ENCODE data around the gene OTOP3.
"Not testable (repeated sequence)": the region's sequence is repeated elsewhere in the genome, so short reads cannot be mapped to it uniquely, and the experiment has no call there.

OTOP3 gene, protein sequence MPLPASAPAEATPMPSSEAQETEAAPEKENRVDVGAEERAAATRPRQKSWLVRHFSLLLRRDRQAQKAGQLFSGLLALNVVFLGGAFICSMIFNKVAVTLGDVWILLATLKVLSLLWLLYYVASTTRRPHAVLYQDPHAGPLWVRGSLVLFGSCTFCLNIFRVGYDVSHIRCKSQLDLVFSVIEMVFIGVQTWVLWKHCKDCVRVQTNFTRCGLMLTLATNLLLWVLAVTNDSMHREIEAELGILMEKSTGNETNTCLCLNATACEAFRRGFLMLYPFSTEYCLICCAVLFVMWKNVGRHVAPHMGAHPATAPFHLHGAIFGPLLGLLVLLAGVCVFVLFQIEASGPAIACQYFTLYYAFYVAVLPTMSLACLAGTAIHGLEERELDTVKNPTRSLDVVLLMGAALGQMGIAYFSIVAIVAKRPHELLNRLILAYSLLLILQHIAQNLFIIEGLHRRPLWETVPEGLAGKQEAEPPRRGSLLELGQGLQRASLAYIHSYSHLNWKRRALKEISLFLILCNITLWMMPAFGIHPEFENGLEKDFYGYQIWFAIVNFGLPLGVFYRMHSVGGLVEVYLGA

DNA sequence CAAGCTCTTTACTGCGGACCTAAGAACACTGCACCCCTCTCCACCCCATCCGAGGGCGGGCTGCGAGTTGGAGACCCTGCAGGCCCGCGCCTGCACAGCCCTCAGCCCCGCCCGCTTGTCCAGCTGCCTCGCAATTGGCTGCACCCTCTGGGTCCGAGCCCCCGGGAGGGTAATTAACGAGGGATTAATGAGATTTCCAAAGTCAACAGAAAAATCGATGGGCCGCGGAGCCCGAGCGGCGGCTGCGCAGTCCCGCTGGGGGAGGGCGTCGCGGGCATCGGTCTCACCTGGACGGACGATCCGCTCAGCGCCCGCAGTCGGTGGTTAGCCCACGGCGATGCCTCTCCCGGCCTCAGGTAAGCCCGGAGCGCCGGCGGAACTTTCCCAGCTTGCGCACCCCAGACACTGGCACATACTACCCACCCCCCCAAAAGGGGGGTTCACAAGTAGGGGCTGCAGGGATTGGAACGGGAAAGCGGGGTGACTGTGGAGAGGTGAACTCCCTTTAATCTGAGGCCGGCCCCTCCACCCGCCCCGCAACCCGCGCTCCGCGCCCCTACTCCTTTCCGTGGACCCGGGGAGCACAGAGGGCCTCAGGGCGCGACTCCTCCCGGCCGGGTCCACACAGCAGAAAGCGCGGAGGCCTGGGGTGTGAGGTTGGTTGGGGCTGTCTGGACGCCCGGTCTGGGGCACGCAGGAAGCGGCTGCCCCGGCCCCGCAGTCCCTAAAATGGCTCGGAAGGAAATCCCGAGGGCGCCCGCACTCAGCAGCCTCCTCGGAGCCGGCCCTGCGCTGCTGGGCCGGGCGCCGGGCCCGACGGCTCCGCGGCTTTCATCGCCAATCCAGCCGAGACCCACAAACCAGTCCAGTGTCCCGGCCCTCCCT, at the start of gene OTOP3:
OTOP3 (plus strand) TSS at position 314 of the 885 bp plus-strand sequence; CDS start at position 338, 24 bp downstream.
- no peak for FAIRE-seq

DNA sequence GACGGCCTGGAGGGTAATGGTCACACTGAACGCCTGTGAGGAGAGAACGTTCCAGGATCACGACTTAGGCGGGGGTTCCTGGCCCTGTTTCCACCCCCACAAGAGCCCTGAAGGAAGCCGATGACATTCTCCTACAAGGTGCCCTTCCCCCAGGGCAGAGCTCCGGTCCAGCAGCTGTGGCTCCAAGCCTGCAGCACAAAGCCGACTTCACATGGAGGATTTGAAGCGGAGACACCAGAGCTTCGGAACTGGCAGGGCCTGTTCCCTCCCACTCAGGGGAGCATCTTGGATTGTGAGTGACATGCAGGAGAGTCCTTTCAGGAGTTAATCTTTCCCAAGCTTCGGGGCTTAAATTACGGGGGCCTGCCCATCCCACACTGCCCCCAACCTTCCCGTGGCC, 47.2 kb upstream of the OTOP3 start:
- DNase-seq (ENCODE audit: insufficient read length, low spot score) (no peak), FAIRE-seq (no peak)

More for the DNA sequence above, at the start of gene OTOP3:
- no peak for DNase-seq (ENCODE audit: insufficient read length, low spot score)

DNA sequence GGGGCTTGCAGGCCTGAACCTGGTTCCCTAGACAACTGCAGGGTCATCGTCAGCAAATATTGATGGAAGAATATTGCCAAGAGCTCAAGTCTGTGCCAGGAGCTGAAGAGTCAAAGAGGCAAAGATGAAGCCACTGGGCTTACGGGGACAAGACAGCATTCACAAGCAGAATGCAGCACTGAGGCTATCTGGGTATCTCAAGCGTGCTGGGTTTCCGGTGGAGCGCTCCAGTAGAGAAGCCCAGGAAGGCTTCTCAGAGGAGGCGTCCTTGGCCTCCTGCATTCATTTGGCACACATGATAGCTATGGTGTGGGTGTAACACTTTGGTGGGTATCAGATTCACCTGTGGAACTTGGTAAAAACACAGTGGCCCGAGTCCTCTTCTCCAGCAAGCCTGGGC, 45.1 kb upstream of the OTOP3 start:
- FAIRE-seq (no peak), DNase-seq (ENCODE audit: insufficient read length, low spot score) (no peak)

DNA sequence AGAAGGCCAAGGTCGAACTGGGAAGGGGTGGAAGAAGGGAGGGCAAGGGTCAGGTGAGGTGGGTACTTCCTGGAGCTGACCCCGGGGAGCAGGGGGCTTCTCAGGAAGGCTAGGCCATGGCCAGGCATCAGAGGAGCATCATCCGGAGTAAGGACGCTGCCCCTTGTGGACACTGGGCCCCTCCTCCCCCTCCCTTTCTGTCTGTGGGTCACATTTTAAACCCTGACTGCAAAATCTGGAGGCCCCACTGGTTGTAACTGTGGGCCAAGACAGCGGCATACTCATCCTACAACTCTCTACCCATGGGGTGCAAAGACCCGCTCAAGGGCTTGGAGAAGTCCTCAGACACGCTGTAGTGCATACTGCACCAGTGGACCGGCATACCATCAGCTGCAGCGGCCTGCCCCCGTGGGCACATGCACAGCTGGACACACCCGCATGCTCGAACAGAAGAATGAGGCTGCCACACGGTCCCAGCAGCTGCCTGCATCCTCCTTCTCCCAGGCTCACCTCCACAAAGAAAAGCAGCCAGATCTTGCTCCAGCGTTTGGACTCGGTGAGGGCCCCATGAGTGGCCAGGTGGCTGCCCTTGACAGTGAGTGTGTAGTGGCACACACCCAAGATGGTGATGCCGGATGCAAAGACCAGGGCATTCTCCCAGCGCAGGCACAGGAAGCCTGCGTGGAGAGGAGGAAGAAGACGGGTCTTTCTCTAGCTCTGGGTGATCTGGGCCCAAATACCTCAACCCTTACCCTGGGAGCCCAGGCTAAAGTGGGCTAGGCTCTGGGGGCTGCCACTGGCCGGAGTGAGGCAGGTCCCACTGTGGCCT, 43.5 kb upstream of the OTOP3 start:
- FAIRE-seq (peak; percentile 72), DNase-seq (ENCODE audit: insufficient read length, low spot score) (no peak)

DNA sequence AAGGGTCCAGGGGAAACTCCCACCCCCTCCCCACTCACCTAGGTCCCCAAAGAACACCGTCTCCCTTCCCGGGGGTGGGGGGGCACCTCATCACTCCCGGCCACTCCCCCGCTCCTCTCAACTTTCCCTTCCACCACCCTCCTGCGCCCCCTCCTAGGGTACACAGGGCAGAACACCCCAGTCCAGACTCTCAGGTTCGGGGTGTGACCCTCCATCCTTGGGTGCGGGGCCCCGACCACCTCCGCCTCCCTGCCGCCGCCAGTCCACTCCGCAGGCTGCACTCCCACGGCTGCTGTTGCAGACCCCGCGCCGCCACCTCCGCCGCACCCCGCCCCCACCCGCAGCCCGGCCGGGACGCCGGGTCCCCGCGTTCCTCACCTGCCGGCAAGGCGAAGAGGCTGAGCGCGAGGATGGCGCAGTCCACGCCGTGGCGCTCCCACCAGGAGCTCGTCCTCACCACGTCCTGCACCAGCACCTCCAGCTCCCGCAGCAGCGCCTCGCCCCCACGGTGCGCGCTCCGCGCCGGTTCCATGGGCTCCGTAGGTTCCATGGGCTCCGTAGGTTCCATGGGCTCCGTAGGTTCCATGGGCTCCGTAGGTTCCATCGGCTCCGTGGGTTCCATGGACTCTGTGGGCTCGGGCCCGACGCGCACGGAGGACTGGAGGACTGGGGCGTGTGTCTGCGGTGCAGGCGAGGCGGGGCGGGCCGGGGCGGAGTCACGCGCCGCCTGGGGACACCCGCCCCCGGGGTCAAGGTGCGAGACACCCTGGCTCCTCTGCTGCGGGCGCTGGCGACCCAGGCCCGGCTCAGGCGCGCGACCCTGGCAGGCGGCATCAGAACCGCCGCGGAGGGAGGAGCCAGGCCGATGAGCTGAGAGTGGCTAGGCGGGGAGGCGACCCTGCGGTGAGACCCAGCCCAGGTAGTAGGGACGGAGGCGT, 42.5 kb upstream of the OTOP3 start, which contains the start of gene FADS6:
FADS6 (minus strand) TSS at position 660 of the 938 bp plus-strand sequence; CDS start at position 622, 38 bp downstream.
- DNase-seq (ENCODE audit: insufficient read length, low spot score) (no peak), FAIRE-seq (peak; percentile 26)

DNA sequence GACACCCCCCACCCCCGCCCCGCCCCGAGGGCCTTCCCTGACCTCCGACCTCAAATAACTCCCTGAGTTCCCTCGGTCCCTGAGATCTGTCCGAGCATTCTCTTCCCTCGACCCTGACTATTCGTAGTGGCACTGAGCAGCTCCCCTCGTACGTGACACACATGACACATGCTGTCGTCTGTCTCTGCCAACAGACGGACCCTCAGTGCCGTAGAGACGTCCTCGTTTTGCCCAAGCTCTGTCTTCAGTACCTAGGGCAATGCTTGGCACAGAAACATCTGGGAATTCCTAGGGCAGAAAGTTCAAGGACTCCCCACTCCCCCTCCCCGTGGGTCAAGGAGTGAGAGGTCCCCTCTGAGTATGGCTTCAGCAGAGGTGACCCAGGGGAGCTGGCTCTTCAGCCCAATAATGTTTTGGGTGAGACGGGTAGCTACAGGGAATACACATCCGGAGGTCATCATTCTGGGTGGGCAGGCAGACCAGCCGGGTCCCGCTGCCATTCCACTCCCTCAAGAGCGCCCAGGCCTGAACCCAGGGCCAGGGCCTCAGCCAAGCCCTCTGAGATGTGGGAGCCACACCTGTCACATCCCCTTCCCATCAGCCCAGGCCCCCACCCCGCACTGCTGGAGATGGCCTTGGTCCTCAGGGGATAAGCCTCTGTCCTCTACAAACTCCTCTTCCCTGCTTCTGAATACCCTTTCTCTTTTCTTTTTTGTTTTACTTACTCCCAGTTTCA, 41.6 kb upstream of the OTOP3 start:
- FAIRE-seq: peak; percentile 73
- DNase-seq (ENCODE audit: insufficient read length, low spot score): no peak

DNA sequence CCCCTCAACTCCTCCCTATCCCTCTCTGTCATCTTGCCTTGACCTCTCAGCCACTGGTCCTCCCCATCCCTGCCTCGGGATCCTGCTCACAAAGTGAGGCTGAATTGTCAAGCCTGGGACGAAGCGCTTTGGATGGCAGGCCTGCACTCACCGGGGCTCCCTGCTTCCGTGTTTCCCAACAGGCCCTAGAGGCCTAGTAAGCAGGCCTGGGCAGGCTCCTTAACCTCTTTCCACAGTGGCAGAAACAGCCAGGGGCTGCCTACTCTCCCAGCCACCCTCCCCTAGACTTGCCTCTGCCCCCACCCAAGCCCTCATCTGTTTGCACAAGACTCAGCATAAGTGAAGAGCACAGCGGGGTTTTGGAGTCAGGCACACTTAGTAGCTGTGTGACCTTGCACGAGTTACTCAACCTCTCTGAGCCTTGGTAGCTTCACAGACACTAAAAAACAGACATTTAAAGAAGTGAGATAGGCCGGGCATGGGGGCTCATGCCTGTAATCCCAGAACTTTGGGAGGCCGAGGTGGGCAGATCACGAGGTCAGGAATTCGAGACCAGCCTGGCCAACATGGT, 37.2 kb upstream of the OTOP3 start:
- no peak for FAIRE-seq
- no peak for DNase-seq (ENCODE audit: insufficient read length, low spot score)

DNA sequence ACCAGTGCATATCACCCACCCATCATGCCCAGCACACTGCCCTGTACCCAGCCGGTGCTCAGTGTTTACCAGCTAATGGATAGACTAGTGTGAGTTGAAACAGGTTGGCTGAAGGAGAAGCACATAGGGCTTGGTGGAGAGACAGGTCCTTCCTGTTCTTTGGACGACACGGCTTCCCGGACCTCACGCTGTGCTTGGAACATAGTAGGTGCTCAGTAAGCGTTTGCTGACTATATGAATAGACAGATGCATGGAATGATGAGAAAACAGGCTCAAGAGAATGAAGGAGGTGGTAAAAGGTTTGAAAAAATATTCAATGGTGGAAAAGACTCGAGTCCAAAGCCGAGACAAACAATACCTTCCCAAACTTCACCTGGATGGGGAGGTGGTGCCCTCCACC, 35.5 kb upstream of the OTOP3 start:
- DNase-seq (ENCODE audit: insufficient read length, low spot score): no peak
- no peak for FAIRE-seq

DNA sequence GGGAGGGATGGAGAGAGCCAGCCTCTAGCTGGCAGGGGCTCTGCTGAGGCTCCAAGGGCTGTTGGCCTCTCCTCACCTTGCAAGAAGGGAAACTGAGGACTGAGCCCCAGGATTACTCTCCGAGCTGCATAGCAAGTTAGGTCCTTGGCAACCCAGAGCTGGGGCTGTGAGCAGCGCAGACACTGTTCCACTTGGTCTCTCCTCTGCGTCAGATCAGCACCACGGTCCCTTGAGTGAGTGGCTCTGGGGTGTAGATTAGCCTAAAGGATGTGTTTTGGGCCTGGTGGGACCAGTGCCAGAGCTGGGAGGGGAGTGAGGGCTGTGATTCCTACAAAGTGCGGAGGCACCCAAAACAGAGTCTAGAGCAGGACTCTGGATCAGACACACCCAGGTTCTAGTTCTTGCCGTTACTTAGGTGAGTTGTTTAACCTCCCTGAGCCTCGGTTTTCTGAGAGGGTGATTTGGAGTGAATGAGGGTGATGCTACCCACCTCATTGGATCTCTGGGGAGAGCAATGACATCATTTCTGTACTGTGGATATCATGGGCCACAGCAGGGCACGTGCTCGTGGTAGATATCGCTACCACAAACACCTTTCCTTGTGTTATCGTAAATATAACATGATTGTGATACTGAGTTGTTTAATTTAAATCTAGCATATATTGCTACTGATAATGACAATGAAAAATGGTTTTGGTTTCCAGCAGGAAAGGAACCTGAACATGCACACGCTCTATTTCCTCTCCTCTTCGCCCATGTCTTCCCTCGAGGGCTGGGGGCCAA, 34.2 kb upstream of the OTOP3 start:
- FAIRE-seq (peak; percentile 16), DNase-seq (ENCODE audit: insufficient read length, low spot score) (no peak)

DNA sequence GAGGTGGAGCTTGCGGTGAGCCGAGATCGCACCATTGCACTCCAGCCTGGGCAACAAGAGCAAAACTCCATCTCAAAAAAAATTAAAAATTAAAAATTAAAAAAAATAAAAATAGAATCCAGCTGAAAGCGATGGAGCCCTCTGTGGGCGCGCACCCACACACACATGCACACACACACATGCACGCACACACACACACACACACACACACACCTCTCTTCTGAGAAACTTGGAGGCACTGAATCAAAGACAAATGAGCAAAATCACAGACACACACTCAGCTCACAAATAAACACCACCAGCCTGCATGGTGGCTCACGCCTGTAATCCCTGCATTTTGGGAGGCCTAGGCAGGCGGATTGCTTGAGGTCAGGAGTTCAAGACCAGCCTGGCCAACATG, 32.7 kb upstream of the OTOP3 start:
- no peak for DNase-seq (ENCODE audit: insufficient read length, low spot score)
- FAIRE-seq: no peak

DNA sequence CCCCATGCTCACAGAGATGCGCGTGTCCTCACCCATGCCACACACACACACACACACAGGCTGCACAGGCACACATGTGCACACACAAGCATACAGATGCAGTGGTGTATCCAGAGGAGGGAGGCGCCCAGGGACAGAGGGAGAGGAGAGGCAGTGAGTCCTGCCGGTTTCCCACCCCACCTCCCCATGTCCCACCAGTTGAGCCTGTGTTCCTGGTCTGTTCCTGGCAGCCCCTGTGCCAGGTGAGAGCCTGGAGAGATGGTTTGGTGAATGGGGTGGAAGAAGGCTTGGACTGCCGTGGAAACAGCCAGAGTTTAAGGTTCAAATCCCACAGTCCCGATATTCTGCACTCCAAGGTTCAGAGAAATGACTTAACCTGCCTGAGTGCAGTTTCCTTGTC, 32.0 kb upstream of the OTOP3 start:
- FAIRE-seq (no peak), DNase-seq (ENCODE audit: insufficient read length, low spot score) (no peak)

DNA sequence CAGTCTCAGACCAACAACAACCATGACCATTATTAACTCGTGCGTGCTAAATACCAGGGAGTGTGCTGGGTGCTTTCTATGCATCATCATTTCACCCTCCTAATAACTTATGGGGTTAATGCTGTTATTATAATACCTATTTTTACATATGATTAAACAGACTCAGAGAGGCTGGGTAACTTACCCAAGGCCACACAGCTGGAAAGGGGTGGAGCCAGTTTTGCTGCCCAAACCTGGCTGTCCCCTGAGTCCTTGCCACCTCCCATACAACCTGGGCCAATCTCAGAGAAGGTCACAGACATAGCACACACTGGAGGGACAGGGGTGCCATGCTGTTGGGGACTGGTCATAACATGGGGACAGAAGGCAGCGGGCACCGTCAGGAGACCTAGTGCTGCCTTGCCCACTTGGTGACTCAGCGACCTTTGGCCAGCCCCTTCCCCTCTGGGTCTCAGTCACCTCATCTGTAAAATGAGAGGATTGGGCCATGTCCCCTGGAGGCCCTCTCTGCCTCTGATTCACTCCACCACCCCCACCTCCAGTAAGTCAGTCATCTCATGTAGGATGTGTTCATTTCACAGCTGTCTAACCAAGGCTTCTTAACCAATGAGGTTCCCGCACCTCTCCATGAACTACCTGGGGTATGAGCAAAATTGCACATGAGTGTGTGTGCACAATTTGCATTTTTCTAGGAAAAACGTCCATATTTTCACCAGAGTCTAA, 30.9 kb upstream of the OTOP3 start:
- DNase-seq (ENCODE audit: insufficient read length, low spot score) (no peak), FAIRE-seq (peak; percentile 82)

DNA sequence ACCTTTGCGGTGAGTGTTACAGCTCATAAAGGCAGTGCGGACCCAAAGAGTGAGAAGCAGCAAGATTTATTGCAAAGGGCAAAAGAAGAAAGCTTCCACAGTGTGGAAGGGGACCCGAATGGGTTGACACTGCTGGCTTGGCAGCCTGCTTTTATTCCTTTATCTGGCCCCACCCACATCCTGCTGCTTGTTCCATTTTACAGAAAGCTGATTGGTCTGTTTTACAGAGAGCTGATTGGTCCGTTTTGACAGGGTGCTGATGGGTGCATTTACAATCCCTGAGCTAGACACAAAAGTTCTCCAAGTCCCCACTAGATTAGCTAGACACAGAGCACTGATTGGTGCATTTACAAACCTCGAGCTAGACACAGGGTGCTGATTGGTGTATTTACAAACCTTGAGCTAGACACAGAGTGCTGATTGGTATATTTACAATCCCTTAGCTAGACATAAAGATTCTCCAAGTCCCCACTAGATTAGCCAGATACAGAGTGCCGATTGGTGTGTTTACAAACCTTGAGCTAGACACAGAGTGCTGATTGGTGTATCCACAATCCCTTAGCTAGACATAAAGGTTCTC, 29.4 kb upstream of the OTOP3 start:
- FAIRE-seq: not testable (repeated sequence)

DNA sequence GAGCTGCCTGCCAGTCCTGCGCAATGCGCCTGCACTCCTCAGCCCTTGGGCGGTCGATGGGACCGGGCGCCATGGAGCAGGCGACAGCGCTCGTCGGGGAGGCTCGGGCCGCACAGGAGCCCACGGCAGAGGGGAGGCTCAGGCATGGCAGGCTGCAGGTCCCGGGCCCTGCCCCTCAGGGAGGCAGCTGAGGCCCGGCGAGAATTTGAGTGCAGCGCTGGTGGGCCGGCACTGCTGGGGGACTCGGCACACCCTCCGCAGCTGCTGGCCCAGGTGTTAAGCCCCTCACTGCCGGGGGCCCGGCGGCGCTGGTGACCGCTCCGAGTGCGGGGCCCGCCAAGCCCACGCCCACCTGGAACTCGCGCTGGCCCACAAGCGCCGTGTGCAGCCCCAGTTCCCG, 28.7 kb upstream of the OTOP3 start:
- DNase-seq (ENCODE audit: insufficient read length, low spot score) (no peak), FAIRE-seq (no peak)

More for the DNA sequence above, 29.4 kb upstream of the OTOP3 start:
- DNase-seq (ENCODE audit: insufficient read length, low spot score): not testable (repeated sequence)

DNA sequence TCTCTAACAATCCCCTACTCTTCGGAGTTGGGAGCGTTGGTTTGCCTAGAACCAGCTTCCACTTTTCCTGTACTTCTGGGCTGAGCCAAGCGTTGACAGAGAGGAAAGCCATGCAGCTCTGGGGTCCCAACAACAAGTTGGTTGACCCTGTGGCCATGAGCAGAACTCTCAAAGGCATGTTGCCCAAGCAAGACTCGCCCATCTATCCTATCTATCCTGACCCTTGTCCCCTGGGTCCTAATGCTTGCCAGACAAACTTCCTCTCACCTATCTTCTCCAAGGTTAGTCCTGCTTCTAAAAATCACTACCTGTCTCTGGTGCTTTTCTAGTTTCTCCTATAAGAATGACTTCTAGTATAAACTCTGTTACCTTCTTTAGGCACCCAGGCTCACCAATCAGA, 26.6 kb upstream of the OTOP3 start:
- not testable (repeated sequence) for FAIRE-seq; DNase-seq (ENCODE audit: insufficient read length, low spot score)

DNA sequence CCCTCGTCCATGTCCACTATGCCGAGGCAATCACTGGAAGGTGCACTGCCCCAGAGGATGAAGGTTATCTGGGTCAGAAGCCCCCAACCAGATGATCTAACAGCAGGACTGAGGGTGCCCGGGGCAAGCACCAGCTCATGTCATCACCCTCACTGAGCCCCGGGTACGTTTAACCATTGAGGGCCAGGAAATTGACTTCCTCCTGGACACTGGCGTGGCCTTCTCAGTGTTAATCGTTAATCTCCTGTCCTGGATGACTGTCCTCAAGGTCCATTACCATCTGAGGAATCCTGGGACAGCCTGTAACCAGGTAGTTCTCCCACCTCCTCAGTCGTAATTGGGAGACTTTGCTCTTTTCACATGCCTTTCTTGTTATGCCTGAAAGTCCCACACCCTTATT, 24.3 kb upstream of the OTOP3 start:
- FAIRE-seq; DNase-seq (ENCODE audit: insufficient read length, low spot score): not testable (repeated sequence)

All from HTR-8/SVneo (cell line).